ENCODE results near the gene RABGAP1L.
"Not testable (repeated sequence)": the region's sequence is repeated elsewhere in the genome, so short reads cannot be mapped to it uniquely, and the experiment has no call there.

Gene RABGAP1L

GRCh38 chr1:174204697-174205308 lies 45.5 kb downstream of the RABGAP1L start:
- DNase-seq: no peak

- DNase-seq: no peak
Observed at GRCh38 chr1:174206148-174206836, 47.0 kb downstream of the RABGAP1L start.

GRCh38 chr1:174209347-174210187 lies 50.2 kb downstream of the RABGAP1L start:
- DNase-seq: no peak

- no peak for DNase-seq
Observed at GRCh38 chr1:174211486-174211885, 52.2 kb downstream of the RABGAP1L start.

GRCh38 chr1:174215766-174216165 lies 56.4 kb downstream of the RABGAP1L start:
- DNase-seq: no peak

- DNase-seq: no peak
Observed at GRCh38 chr1:174217248-174217647, 57.9 kb downstream of the RABGAP1L start.

GRCh38 chr1:174217787-174218574 lies 58.7 kb downstream of the RABGAP1L start:
- no peak for DNase-seq

- no peak for DNase-seq
Observed at GRCh38 chr1:174218983-174219382, 59.7 kb downstream of the RABGAP1L start.

GRCh38 chr1:174219606-174220370 lies 60.5 kb downstream of the RABGAP1L start:
- no peak for DNase-seq

- no peak for DNase-seq
Observed at GRCh38 chr1:174221681-174222080, 62.4 kb downstream of the RABGAP1L start.

- no peak for DNase-seq
Observed at GRCh38 chr1:174222166-174222949, 63.0 kb downstream of the RABGAP1L start.

- DNase-seq: no peak
Observed at GRCh38 chr1:174224641-174225040, 65.3 kb downstream of the RABGAP1L start.

- DNase-seq: no peak
Observed at GRCh38 chr1:174225499-174226204, 66.3 kb downstream of the RABGAP1L start.

- DNase-seq: no peak
Observed at GRCh38 chr1:174230399-174230798, 71.1 kb downstream of the RABGAP1L start.

GRCh38 chr1:174232761-174233160 lies 73.4 kb downstream of the RABGAP1L start:
- DNase-seq: no peak

- not testable (repeated sequence) for DNase-seq
Observed at GRCh38 chr1:174238845-174239501, 79.7 kb downstream of the RABGAP1L start.

- DNase-seq: no peak
Observed at GRCh38 chr1:174239541-174239940, 80.2 kb downstream of the RABGAP1L start.

- DNase-seq: no peak
Observed at GRCh38 chr1:174242856-174243255, 83.5 kb downstream of the RABGAP1L start.

GRCh38 chr1:174243451-174244000 lies 84.2 kb downstream of the RABGAP1L start:
- no peak for DNase-seq

GRCh38 chr1:174244017-174244416 lies 84.7 kb downstream of the RABGAP1L start:
- DNase-seq: no peak
